Mucosa of descending colon (tissue), 3 donors: ENCODE measurements around the gene CYP4Z1. TPM values are rescaled to one million over a fixed set of nuclear protein-coding genes. Genes with fewer than 3 reads are reported as not detected.

Experiments
- ATAC-seq: fragments of 200-7000 bp; cut with Tn5 transposase; one replicate; pipeline ENCODE4 v1.9.1; 2020; ENCODE audit warnings: mild to moderate bottlenecking, moderate library complexity
- DNase-seq, 3 donors: peaks; one replicate each; pipeline ENCODE4 v3.0.0-alpha.2; 2020
- H3K36me3 ChIP-seq: fragments of 200-600 bp; one replicate; pipeline ENCODE4 v1.8.0; 2021; ENCODE audit warnings: low read depth, mild to moderate bottlenecking
- H3K4me1 ChIP-seq: fragments of 200-600 bp; one replicate; pipeline ENCODE4 v1.8.0; 2021; ENCODE audit warnings: low read depth, mild to moderate bottlenecking
- H3K4me3 ChIP-seq: fragments of 200-600 bp; one replicate; pipeline ENCODE4 v1.8.0; 2021; ENCODE audit warnings: mild to moderate bottlenecking
- H3K9me3 ChIP-seq: fragments of 200-600 bp; one replicate; pipeline ENCODE4 v1.8.0; 2021; ENCODE audit warnings: mild to moderate bottlenecking
- intact Hi-C, 2 donors: fragments of 100-400 bp; cut with DNase I in 1 of 2; cut with micrococcal nuclease in 1 of 2; formaldehyde crosslinking; loops; one replicate each; pipeline versions ENCODE4 v1.11.0 to v1.11.1; 2022; cut with DNase I, micrococcal nuclease
- long read RNA-seq, 2 donors: library from polyadenylated mRNA; unstranded; transcript quantifications; one replicate each; pipeline ENCODE4 v2.0.0, GENCODE V29; 2019 to 2021
- total RNA-seq, 3 donors: library from RNA; stranded (reverse); fragmentation: NEBNext Ultra II Directional in 2 of 3; extraction: Animal tissue kit (Norgen Biotek cat#: 25700) in 2 of 3; gene quantifications; one replicate each; pipeline versions ENCODE4 v1.2.1 to v1.2.4, GENCODE V29; 2021 to 2023
- TF ChIP-seq, protein P1 (sequence below): fragments of 200-600 bp; IDR thresholded peaks from one replicate; pipeline ENCODE4 v1.8.0; 2022; ENCODE audit warnings: antibody characterized with exemption, mild to moderate bottlenecking
- donor health status: DM: no; HTN: no; CAD: no; lungs with moderate emphysema.
- donor health status: DM: no; HTN: no; CAD: no.
- donor health status: DM: no; HTN: yes; CAD: no.

The CYP4Z1 gene
- total RNA-seq: under 1 TPM in 2 of 3 donors, not detected in 1; 0.19 to 0.55 TPM
- long read RNA-seq, donor 1: 0 reads
- long read RNA-seq, donor 2: 0 reads

- intact Hi-C loops: no loop called here
- Histone ChIP-seq H3K9me3 (no peaks in the 10 kb centered on the region), H3K4me3 (no peak within 1 kb of the TSS), H3K4me1 (no peaks in the 10 kb centered on the region), H3K36me3 (no peaks in the 10 kb centered on the region)
- no peak for ATAC-seq
- DNase-seq: no peak
- TF ChIP-seq, protein P1, sequence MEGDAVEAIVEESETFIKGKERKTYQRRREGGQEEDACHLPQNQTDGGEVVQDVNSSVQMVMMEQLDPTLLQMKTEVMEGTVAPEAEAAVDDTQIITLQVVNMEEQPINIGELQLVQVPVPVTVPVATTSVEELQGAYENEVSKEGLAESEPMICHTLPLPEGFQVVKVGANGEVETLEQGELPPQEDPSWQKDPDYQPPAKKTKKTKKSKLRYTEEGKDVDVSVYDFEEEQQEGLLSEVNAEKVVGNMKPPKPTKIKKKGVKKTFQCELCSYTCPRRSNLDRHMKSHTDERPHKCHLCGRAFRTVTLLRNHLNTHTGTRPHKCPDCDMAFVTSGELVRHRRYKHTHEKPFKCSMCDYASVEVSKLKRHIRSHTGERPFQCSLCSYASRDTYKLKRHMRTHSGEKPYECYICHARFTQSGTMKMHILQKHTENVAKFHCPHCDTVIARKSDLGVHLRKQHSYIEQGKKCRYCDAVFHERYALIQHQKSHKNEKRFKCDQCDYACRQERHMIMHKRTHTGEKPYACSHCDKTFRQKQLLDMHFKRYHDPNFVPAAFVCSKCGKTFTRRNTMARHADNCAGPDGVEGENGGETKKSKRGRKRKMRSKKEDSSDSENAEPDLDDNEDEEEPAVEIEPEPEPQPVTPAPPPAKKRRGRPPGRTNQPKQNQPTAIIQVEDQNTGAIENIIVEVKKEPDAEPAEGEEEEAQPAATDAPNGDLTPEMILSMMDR: no peak
These were observed at the start of gene CYP4Z1 for GRCh38 chr1:47067097-47067594. Gene CYP4Z1, plus strand, starts transcription at chr1:47067231. Its CDS starts 260 bp downstream, at chr1:47067491.

GRCh38 chr1:47021070-47021469, 46.0 kb upstream of the CYP4Z1 start:
- TF ChIP-seq, protein P1: no peak
- intact Hi-C loops: no loop called here
- ATAC-seq (no peak), DNase-seq (no peak)
- Histone ChIP-seq H3K4me3 (no peak overlapping the region), H3K36me3 (no peaks in the 10 kb centered on the region), H3K9me3 (no peaks in the 10 kb centered on the region), H3K4me1 (peaks cover 7% of the 10 kb centered on the region)

DNA sequence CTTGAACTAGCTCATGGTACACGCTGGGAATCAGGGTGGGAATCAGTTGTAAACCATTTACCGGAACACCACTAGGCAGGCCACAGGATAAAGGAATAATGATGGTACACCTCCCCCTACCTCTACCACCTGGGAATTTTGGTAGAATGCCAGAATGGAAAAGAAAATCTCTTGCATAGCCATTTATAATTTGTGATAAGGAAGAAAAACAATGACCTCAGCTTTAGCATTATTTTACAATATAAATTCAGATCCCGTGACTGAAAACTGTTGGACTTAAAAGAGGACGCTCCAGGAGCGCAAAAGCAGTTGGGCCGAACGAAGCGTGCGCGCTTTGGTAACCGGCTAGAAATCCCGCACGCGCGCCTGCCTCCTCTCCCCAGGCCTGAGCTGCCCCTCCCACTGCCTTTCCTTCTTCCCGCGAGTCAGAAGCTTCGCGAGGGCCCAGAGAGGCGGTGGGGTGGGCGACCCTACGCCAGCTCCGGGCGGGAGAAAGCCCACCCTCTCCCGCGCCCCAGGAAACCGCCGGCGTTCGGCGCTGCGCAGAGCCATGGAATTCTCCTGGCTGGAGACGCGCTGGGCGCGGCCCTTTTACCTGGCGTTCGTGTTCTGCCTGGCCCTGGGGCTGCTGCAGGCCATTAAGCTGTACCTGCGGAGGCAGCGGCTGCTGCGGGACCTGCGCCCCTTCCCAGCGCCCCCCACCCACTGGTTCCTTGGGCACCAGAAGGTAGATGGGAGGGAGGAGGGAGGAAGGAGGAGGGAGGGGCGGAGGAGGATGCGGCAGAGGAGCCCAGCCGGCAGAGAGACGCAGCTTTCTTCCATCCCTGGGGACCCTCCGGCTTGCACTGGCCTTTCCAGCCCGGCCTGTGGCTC, 43.5 kb upstream of the CYP4Z1 start, which contains the start of gene CYP4X1:
TSS of gene CYP4X1 (plus strand) at position 402 of the 873 bp plus-strand sequence. CDS start at position 551, 149 bp downstream.
- ATAC-seq (peak; percentile 80), DNase-seq (peak; percentile 19 to 46 (median 45))

DNA sequence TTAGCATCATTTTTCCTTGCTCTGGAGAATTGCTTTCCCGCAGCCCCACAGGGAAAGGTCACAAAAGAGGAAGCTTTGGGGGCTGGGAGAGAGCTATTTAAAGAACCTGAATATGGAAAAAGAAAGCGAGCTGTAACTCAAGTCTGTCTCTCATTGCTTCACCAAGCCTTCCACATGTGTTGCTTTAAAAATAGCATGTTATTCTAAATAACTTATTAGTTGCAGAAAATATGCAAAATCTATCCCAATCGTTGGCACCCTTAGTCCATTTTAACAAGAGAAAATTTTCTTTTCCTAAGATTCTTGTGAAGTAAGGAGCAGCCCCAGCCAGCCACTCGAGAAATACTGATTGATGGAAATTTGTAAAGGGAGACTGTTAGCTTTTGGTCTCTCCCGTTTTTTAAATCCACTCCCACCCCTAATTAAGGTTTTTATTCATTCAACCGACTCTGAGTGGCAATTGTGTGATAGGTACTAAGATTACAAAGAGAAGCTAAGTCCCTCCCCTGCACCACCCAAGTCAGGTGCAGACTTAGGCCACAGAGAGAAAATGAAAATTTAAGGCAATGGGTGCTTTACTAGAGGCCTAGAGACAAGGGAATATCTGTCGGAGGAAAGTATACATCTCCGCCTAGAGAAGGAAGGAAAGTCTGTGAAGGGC, 42.8 kb upstream of the CYP4Z1 start:
- intact Hi-C loops: no loop called here
- DNase-seq (no peak), ATAC-seq (peak; percentile 15)
- Histone ChIP-seq H3K36me3 (no peaks in the 10 kb centered on the region), H3K4me3 (no peak overlapping the region), H3K9me3 (no peaks in the 10 kb centered on the region), H3K4me1 (peaks cover 7% of the 10 kb centered on the region)
- TF ChIP-seq, protein P1: no peak

More for the DNA sequence above, 43.5 kb upstream of the CYP4Z1 start, which contains the start of gene CYP4X1:
- Histone ChIP-seq H3K36me3 (no peaks in the 10 kb centered on the region), H3K4me3 (no peak within 1 kb of the TSS), H3K4me1 (peaks cover 7% of the 10 kb centered on the region), H3K9me3 (no peaks in the 10 kb centered on the region)
- TF ChIP-seq, protein P1: no peak
- intact Hi-C loops: no loop called here

- ATAC-seq: no peak
- DNase-seq: no peak
- Histone ChIP-seq H3K4me3 (no peak overlapping the region), H3K4me1 (peaks cover 6% of the 10 kb centered on the region), H3K36me3 (no peaks in the 10 kb centered on the region), H3K9me3 (no peaks in the 10 kb centered on the region)
- intact Hi-C loops: no loop called here
- TF ChIP-seq, protein P1: no peak
These were observed 36.7 kb upstream of the CYP4Z1 start for GRCh38 chr1:47030170-47030805.
